Measurements from ENCODE around the gene E2F3. TPM values are rescaled to one million over a fixed set of nuclear protein-coding genes. Genes with fewer than 3 reads are reported as not detected.

E2F3 gene
- total RNA-seq, 4 donors from 2014 or later, result 1.8 to 5.5 (median 3.3) TPM

GRCh38 chr6:20411953-20412681 lies 10.4 kb downstream of the E2F3 start:
- no peaks in the 10 kb centered on the region for H3K27me3 ChIP-seq
- intact Hi-C loops (cut with DNase I; ENCODE audit: low total_unique reads), result no loop called here
- H3K4me3 ChIP-seq, result no peak overlapping the region
- no peak overlapping the region for H3K27ac ChIP-seq
- TF ChIP-seq CTCF (IDR thresholded peaks at IDR 0.05), result no peak
- TF ChIP-seq POLR2A (IDR thresholded peaks at IDR 0.05), result no peak
- no peaks in the 10 kb centered on the region for H3K36me3 ChIP-seq
- DNase-seq, result no peak
- no peaks in the 10 kb centered on the region for H3K4me1 ChIP-seq
- H3K9me3 ChIP-seq, result no peaks in the 10 kb centered on the region

GRCh38 chr6:20412682-20413073 lies 11.0 kb downstream of the E2F3 start:
- DNase-seq, result no peak
- H3K4me3 ChIP-seq, result no peak overlapping the region
- intact Hi-C loops (cut with DNase I; ENCODE audit: low total_unique reads), result no loop called here

GRCh38 chr6:20413826-20414225 lies 12.1 kb downstream of the E2F3 start:
- intact Hi-C loops (cut with DNase I; ENCODE audit: low total_unique reads), result no loop called here
- Histone ChIP-seq H3K27me3 (no peaks in the 10 kb centered on the region), H3K9me3 (no peaks in the 10 kb centered on the region), H3K4me3 (no peak overlapping the region), H3K4me1 (no peaks in the 10 kb centered on the region), H3K36me3 (no peaks in the 10 kb centered on the region), H3K27ac (no peak overlapping the region)
- no peak for TF ChIP-seq POLR2A (IDR thresholded peaks at IDR 0.05)
- no peak for TF ChIP-seq CTCF (IDR thresholded peaks at IDR 0.05)
- no peak for DNase-seq

More at GRCh38 chr6:20412682-20413073, 11.0 kb downstream of the E2F3 start:
- Histone ChIP-seq H3K9me3 (no peaks in the 10 kb centered on the region), H3K36me3 (no peaks in the 10 kb centered on the region), H3K4me1 (no peaks in the 10 kb centered on the region), H3K27me3 (no peaks in the 10 kb centered on the region), H3K27ac (no peak overlapping the region)
- no peak for TF ChIP-seq CTCF (IDR thresholded peaks at IDR 0.05)
- TF ChIP-seq POLR2A (IDR thresholded peaks at IDR 0.05), result no peak

- no peak overlapping the region for H3K4me3 ChIP-seq
- H3K27ac ChIP-seq, result no peak overlapping the region
- H3K36me3 ChIP-seq, result no peaks in the 10 kb centered on the region
- no peaks in the 10 kb centered on the region for H3K9me3 ChIP-seq
- TF ChIP-seq POLR2A (IDR thresholded peaks at IDR 0.05) (no peak), CTCF (IDR thresholded peaks at IDR 0.05) (no peak)
- intact Hi-C loops (cut with DNase I; ENCODE audit: low total_unique reads), result no loop called here
- DNase-seq, result no peak
- no peaks in the 10 kb centered on the region for H3K4me1 ChIP-seq
- H3K27me3 ChIP-seq, result no peaks in the 10 kb centered on the region
Observed at GRCh38 chr6:20414711-20415110, 13.0 kb downstream of the E2F3 start.

GRCh38 chr6:20415304-20415703 lies 13.6 kb downstream of the E2F3 start:
- TF ChIP-seq POLR2A (IDR thresholded peaks at IDR 0.05) (no peak), CTCF (IDR thresholded peaks at IDR 0.05) (no peak)

More at GRCh38 chr6:20415304-20415703, 13.6 kb downstream of the E2F3 start:
- Histone ChIP-seq H3K36me3 (no peaks in the 10 kb centered on the region), H3K27ac (no peak overlapping the region), H3K27me3 (no peaks in the 10 kb centered on the region), H3K9me3 (no peaks in the 10 kb centered on the region), H3K4me1 (no peaks in the 10 kb centered on the region), H3K4me3 (no peak overlapping the region)
- DNase-seq, result no peak
- intact Hi-C loops (cut with DNase I; ENCODE audit: low total_unique reads), result no loop called here

Data from uterus (tissue), 4 donors.